SU-DHL-6 (cell line): Measurements from ENCODE around the gene CRYGN.

Experiments
- H2AFZ ChIP-seq: fragments of 200-600 bp; sonication (generic); 2 replicates; pipeline ENCODE4 v1.6.1; 2014; ENCODE audit warnings: low read depth, mild to moderate bottlenecking, moderate library complexity, mixed read lengths, antibody characterized with exemption, low read length; ENCODE audit not compliant: severe bottlenecking
- H3F3A ChIP-seq: fragments of 200-600 bp; shearing (Covaris generic); 2 replicates; pipeline ENCODE4 v1.6.0; 2016; ENCODE audit warnings: antibody characterized with exemption, mild to moderate bottlenecking; ENCODE audit not compliant: insufficient read depth
- H3K27ac ChIP-seq: fragments of 200-600 bp; sonication (generic); 2 replicates; pipeline ENCODE4 v1.5.1; 2016; ENCODE audit warnings: low read depth, mild to moderate bottlenecking, low read length, moderate library complexity, mixed read lengths
- H3K27me3 ChIP-seq: fragments of 200-600 bp; sonication (generic), shearing (Covaris generic); 2 replicates; pipeline ENCODE4 v1.6.0; 2014; ENCODE audit warnings: mild to moderate bottlenecking, low read length
- H3K36me3 ChIP-seq: fragments of 200-600 bp; sonication (generic); 2 replicates; pipeline ENCODE4 v1.6.1; 2014; ENCODE audit warnings: mild to moderate bottlenecking, low read length, mixed read lengths
- H3K4me2 ChIP-seq: fragments of 300-600, 200-600 bp; shearing (Covaris generic), sonication (generic); 2 replicates; pipeline ENCODE4 v1.6.0; 2014; ENCODE audit warnings: low read length, low read depth, mild to moderate bottlenecking; ENCODE audit not compliant: poor library complexity, severe bottlenecking
- H3K4me3 ChIP-seq: fragments of 200-600 bp; sonication (generic); 2 replicates; pipeline ENCODE4 v1.5.1; 2014; ENCODE audit warnings: antibody characterized with exemption, low read length, mild to moderate bottlenecking, mixed read lengths; ENCODE audit not compliant: insufficient read depth, poor library complexity, severe bottlenecking
- H3K79me2 ChIP-seq: fragments of 200-600 bp; sonication (generic); 2 replicates; pipeline ENCODE4 v1.6.1; 2014; ENCODE audit warnings: mild to moderate bottlenecking, low read length, moderate library complexity; ENCODE audit not compliant: insufficient read depth
- H3K9ac ChIP-seq: fragments of 200-600 bp; sonication (generic); 2 replicates; pipeline ENCODE4 v1.7.0; 2014; ENCODE audit warnings: mild to moderate bottlenecking, low read length
- H3K9me2 ChIP-seq: fragments of 200-600 bp; sonication (generic); replicated peaks from 2 replicates; pipeline ENCODE4 v1.6.1; 2014; ENCODE audit warnings: low read length; ENCODE audit not compliant: insufficient read depth
- H3K9me3 ChIP-seq: fragments of 200-600 bp; sonication (generic); 2 replicates; pipeline ENCODE4 v1.6.1; 2014; ENCODE audit warnings: low read length, mixed read lengths; ENCODE audit not compliant: insufficient read depth
- H4K20me1 ChIP-seq: fragments of 200-600 bp; sonication (generic); 2 replicates; pipeline ENCODE4 v1.6.1; 2014; ENCODE audit warnings: low read depth, mild to moderate bottlenecking, antibody characterized with exemption, low read length, moderate library complexity, mixed read lengths
- EZH2phosphoT487 ChIP-seq: fragments of 200-600 bp; sonication (generic), shearing (Covaris generic); conservative IDR thresholded peaks from 2 replicates; pipeline ENCODE4 v1.6.1; 2018; ENCODE audit warnings: mild to moderate bottlenecking, antibody characterized with exemption, low read length, moderate library complexity, mixed read lengths
- TF ChIP-seq, protein P1 (sequence below): fragments of 200-600 bp; sonication (generic); IDR thresholded peaks from one replicate; pipeline ENCODE4 v1.5.1; 2017; ENCODE audit warnings: antibody characterized with exemption, mild to moderate bottlenecking, low read length, moderate library complexity; ENCODE audit not compliant: insufficient read depth, poor library complexity, severe bottlenecking

CRYGN gene

GRCh38 chr7:151428378-151429236 is 11.3 kb downstream of the CRYGN start:
- Histone ChIP-seq H3K27ac (no peak overlapping the region), H3K4me3 (no peak overlapping the region), H3K9me3 (no peaks in the 10 kb centered on the region), H3K4me2 (no peak overlapping the region), H3K27me3 (no peaks in the 10 kb centered on the region), H3K79me2 (no peaks in the 10 kb centered on the region), H3K9me2 (no peaks in the 10 kb centered on the region), H3F3A (no peaks in the 10 kb centered on the region), H3K36me3 (no peaks in the 10 kb centered on the region), H3K9ac (no peak overlapping the region), H4K20me1 (no peaks in the 10 kb centered on the region), H2AFZ (no peak overlapping the region)
- TF ChIP-seq, protein P1, sequence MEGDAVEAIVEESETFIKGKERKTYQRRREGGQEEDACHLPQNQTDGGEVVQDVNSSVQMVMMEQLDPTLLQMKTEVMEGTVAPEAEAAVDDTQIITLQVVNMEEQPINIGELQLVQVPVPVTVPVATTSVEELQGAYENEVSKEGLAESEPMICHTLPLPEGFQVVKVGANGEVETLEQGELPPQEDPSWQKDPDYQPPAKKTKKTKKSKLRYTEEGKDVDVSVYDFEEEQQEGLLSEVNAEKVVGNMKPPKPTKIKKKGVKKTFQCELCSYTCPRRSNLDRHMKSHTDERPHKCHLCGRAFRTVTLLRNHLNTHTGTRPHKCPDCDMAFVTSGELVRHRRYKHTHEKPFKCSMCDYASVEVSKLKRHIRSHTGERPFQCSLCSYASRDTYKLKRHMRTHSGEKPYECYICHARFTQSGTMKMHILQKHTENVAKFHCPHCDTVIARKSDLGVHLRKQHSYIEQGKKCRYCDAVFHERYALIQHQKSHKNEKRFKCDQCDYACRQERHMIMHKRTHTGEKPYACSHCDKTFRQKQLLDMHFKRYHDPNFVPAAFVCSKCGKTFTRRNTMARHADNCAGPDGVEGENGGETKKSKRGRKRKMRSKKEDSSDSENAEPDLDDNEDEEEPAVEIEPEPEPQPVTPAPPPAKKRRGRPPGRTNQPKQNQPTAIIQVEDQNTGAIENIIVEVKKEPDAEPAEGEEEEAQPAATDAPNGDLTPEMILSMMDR: no peak
- TF ChIP-seq EZH2phosphoT487: no peak

- Histone ChIP-seq H3K36me3 (no peaks in the 10 kb centered on the region), H3K79me2 (no peaks in the 10 kb centered on the region), H3K9me3 (no peaks in the 10 kb centered on the region), H3K27ac (no peak overlapping the region), H3K9me2 (no peaks in the 10 kb centered on the region), H4K20me1 (no peaks in the 10 kb centered on the region), H3K4me2 (no peak overlapping the region), H3K9ac (no peak overlapping the region), H3F3A (no peaks in the 10 kb centered on the region), H3K27me3 (no peaks in the 10 kb centered on the region), H2AFZ (no peak overlapping the region), H3K4me3 (no peak overlapping the region)
- TF ChIP-seq EZH2phosphoT487: no peak
- TF ChIP-seq, protein P1: no peak
Measured at GRCh38 chr7:151427705-151428377, 12.1 kb downstream of the CRYGN start.

DNA sequence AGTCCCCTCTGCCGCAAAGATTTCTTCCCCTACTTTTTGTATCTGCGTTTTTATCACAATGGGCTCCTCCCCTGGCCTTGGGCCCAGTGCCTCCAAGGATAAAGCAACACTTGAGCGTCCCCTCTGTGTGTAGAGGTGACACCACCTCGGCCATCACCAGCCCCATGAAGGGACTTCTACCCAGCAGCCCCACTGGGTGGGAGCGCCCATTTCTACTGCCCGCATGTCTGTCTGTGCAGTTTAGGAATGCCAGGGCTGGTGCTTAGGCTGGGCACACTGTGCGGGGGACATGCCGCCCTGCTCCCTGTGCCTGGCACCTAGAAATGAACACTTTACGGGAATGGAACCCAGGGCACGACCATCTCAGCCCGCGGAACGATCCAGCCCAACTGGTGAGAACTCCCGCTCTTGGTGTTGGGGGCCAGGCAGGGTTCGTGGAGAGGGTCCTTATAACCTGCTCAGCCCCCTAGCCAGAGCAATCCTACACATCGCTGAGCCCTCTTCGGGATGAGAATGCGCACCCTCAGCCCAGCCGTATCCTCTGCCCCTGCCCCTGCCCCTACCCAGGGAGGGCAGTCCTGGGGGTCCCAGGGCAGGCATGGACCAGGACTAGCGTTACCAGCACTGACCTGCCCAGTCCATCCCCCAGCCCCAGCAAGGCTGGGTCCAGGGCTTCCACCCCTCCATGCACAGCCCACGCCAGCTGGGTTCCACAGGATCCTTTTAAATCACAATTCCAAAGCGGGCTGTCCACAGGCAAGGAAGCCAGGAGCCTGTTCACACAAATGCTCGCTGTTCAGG is 12.8 kb downstream of the CRYGN start:
- Histone ChIP-seq H3F3A (no peaks in the 10 kb centered on the region), H3K79me2 (no peaks in the 10 kb centered on the region), H2AFZ (no peak overlapping the region), H3K9me3 (no peaks in the 10 kb centered on the region), H3K9me2 (no peaks in the 10 kb centered on the region), H3K4me2 (no peak overlapping the region), H3K27ac (no peak overlapping the region), H3K4me3 (no peak overlapping the region), H3K27me3 (no peaks in the 10 kb centered on the region), H4K20me1 (no peaks in the 10 kb centered on the region), H3K36me3 (no peaks in the 10 kb centered on the region), H3K9ac (no peak overlapping the region)
- TF ChIP-seq, protein P1: no peak
- no peak for TF ChIP-seq EZH2phosphoT487
